A673 (cell line): ENCODE data around the gene VPS11. TPM values are rescaled to one million over a fixed set of nuclear protein-coding genes. Genes with fewer than 3 reads are reported as not detected.

Experiments
- BruUV-seq: library from RNA; stranded (reverse); fragments of 400-500 nt; replicated peaks from 2 replicates; lab custom pipeline; 2021; lab: Mats Ljungman, UMichigan
- CTCF ChIA-PET: fragments of 300-600 bp; sonication (Branson Sonifier 250); formaldehyde crosslinking; loops from one replicate; lab custom pipeline; 2022; ENCODE audit warnings: antibody characterized with exemption; lab: Charles Lee
- POLR2A ChIA-PET: fragments of 300-600 bp; sonication (Branson Sonifier 250); formaldehyde crosslinking; loops from one replicate; lab custom pipeline; 2022; ENCODE audit warnings: antibody characterized with exemption; ENCODE audit not compliant: low non-redundant PET; lab: Charles Lee
- DNase-seq: peaks from one replicate; pipeline ENCODE4 v3.0.0-alpha.2; 2015; ENCODE audit warnings: low spot score
- H3K27ac ChIP-seq: fragments of 200-600 bp; sonication (generic); 2 replicates; pipeline ENCODE4 v1.5.1; 2016; ENCODE audit warnings: mixed run types, low read depth, mild to moderate bottlenecking, mixed read lengths, antibody characterized with exemption, low read length; ENCODE audit not compliant: poor library complexity, severe bottlenecking
- H3K27me3 ChIP-seq: fragments of 200-600 bp; sonication (generic); replicated peaks from 2 replicates; pipeline ENCODE4 v1.6.1; 2017; ENCODE audit warnings: mixed run types, low read depth, mild to moderate bottlenecking, mixed read lengths, antibody characterized with exemption, low read length; ENCODE audit not compliant: insufficient read depth, poor library complexity
- H3K36me3 ChIP-seq: fragments of 200-600 bp; sonication (generic); 2 replicates; pipeline ENCODE4 v1.6.1; 2016; ENCODE audit warnings: mixed run types, mild to moderate bottlenecking, mixed read lengths, antibody characterized with exemption, low read length; ENCODE audit not compliant: insufficient read depth, poor library complexity, severe bottlenecking
- H3K4me1 ChIP-seq: fragments of 200-600 bp; sonication (generic); 2 replicates; pipeline ENCODE4 v1.6.1; 2017; ENCODE audit warnings: mixed run types, mild to moderate bottlenecking, mixed read lengths, antibody characterized with exemption, low read length; ENCODE audit not compliant: insufficient read depth, poor library complexity, severe bottlenecking
- H3K4me3 ChIP-seq: fragments of 200-600 bp; sonication (generic); 2 replicates; pipeline ENCODE4 v1.5.1; 2016; ENCODE audit warnings: low read depth, mixed run types, mild to moderate bottlenecking, mixed read lengths, low read length; ENCODE audit not compliant: poor library complexity, severe bottlenecking
- H3K9me3 ChIP-seq: fragments of 200-600 bp; sonication (generic); 2 replicates; pipeline ENCODE4 v1.6.1; 2016; ENCODE audit warnings: mixed run types, low read depth, mild to moderate bottlenecking, mixed read lengths, antibody characterized with exemption, low read length; ENCODE audit not compliant: poor library complexity, severe bottlenecking
- EZH2 ChIP-seq: fragments of 200-600 bp; sonication (generic); IDR thresholded peaks from 2 replicates; pipeline ENCODE4 v1.6.1; 2017; ENCODE audit warnings: borderline replicate concordance, low read depth, mild to moderate bottlenecking, mixed read lengths, antibody characterized with exemption, low read length; ENCODE audit not compliant: poor library complexity, severe bottlenecking
- intact Hi-C: fragments of 100-400 bp; cut with micrococcal nuclease; formaldehyde crosslinking; loops from one replicate; pipeline ENCODE4 v1.10.0; 2022; ENCODE audit not compliant: unreplicated experiment
- total RNA-seq: library from RNA; stranded (reverse); gene quantifications from 2 replicates; pipeline ENCODE4 v1.2.3, GENCODE V29; 2021
- TF ChIP-seq, protein P1 (sequence below): fragments of 300-800, 200-600 bp; sonication (generic); conservative IDR thresholded peaks from 2 replicates; pipeline ENCODE4 v1.5.1; 2017; ENCODE audit warnings: low read depth, mild to moderate bottlenecking, antibody characterized with exemption, low read length, moderate library complexity, mixed read lengths

The VPS11 gene
- total RNA-seq, 1 experiment from 2014 or later, result 26.7 TPM

GRCh38 chr11:119118227-119118626, 50.6 kb downstream of the VPS11 start:
- no peaks in the 10 kb centered on the region for H3K9me3 ChIP-seq
- DNase-seq, result no peak
- ChIA-PET POLR2A (no interaction called here), CTCF (no interaction called here)
- intact Hi-C loops, result no loop called here
- H3K36me3 ChIP-seq, result peaks cover 14% of the 10 kb centered on the region
- H3K27me3 ChIP-seq, result no peaks in the 10 kb centered on the region
- no peak overlapping the region for H3K4me3 ChIP-seq
- BruUV-seq, result no TSS peak
- TF ChIP-seq, protein P1, sequence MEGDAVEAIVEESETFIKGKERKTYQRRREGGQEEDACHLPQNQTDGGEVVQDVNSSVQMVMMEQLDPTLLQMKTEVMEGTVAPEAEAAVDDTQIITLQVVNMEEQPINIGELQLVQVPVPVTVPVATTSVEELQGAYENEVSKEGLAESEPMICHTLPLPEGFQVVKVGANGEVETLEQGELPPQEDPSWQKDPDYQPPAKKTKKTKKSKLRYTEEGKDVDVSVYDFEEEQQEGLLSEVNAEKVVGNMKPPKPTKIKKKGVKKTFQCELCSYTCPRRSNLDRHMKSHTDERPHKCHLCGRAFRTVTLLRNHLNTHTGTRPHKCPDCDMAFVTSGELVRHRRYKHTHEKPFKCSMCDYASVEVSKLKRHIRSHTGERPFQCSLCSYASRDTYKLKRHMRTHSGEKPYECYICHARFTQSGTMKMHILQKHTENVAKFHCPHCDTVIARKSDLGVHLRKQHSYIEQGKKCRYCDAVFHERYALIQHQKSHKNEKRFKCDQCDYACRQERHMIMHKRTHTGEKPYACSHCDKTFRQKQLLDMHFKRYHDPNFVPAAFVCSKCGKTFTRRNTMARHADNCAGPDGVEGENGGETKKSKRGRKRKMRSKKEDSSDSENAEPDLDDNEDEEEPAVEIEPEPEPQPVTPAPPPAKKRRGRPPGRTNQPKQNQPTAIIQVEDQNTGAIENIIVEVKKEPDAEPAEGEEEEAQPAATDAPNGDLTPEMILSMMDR, result no peak
- TF ChIP-seq EZH2, result no peak
- no peak overlapping the region for H3K27ac ChIP-seq
- peaks cover 14% of the 10 kb centered on the region for H3K4me1 ChIP-seq

GRCh38 chr11:119118946-119119345, 51.3 kb downstream of the VPS11 start:
- CTCF ChIA-PET, result no interaction called here
- DNase-seq, result no peak
- H3K4me3 ChIP-seq, result no peak overlapping the region
- no peaks in the 10 kb centered on the region for H3K9me3 ChIP-seq
- H3K4me1 ChIP-seq, result peaks cover 14% of the 10 kb centered on the region
- TF ChIP-seq EZH2, result no peak
- TF ChIP-seq, protein P1, result no peak
- POLR2A ChIA-PET, result no interaction called here
- H3K27me3 ChIP-seq, result no peaks in the 10 kb centered on the region
- H3K36me3 ChIP-seq, result peaks cover 11% of the 10 kb centered on the region
- intact Hi-C loops, result no loop called here
- H3K27ac ChIP-seq, result peak overlapping the region; percentile 6
- BruUV-seq, result no TSS peak

DNA sequence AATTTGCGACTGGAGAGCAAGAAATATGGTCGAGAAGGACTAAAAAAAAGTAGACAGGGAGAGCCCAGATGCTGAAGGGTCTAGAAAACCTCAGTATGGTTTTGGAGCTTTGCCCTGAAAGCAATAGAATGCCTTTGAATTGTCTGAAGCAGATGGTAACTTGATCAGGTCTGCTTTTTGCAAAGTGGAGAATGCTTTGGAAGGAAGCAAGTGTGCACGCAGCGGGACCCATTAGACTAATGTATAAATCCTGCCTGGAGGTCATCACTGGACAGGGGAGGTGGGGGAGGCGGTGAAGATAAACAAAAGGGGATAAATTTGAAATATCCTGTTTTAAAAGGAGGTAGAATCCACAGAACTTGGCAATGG, 53.0 kb downstream of the VPS11 start:
- peak; percentile 46 for DNase-seq
- intact Hi-C loops, result no loop called here
- POLR2A ChIA-PET, result no interaction called here

More for the DNA sequence above, 53.0 kb downstream of the VPS11 start:
- TF ChIP-seq EZH2, result no peak
- TSS peak; percentile 96 for BruUV-seq
- H3K4me3 ChIP-seq, result peak overlapping the region; percentile 75
- no peaks in the 10 kb centered on the region for H3K9me3 ChIP-seq
- peaks cover 6% of the 10 kb centered on the region for H3K36me3 ChIP-seq
- peak overlapping the region; percentile 32 for H3K27ac ChIP-seq
- no peaks in the 10 kb centered on the region for H3K27me3 ChIP-seq
- H3K4me1 ChIP-seq, result peaks cover 14% of the 10 kb centered on the region
- CTCF ChIA-PET, result interaction anchor here (0.7 kb wide), 1 partner anchor 85 kb away, joined by 3 read pairs; the partner anchor contains the start of gene CBL
